GM12865 (cell line): ENCODE results near the gene HPCAL1.
A peak's percentile ranks its signal among the peaks of the same experiment; 100 is the strongest.

Source experiments
- DNase-seq: peaks from one replicate; pipeline ENCODE4 v3.0.0; 2010; ENCODE audit warnings: low read depth
- H3K4me3 ChIP-seq: 2 replicates; pipeline ENCODE4 v1.5.1; 2011; ENCODE audit warnings: mild to moderate bottlenecking, low read depth, low read length, control low read depth
- TF ChIP-seq, protein P1 (sequence below): IDR thresholded peaks from 2 replicates; pipeline ENCODE4 v1.5.1; 2011; ENCODE audit warnings: low read length, control low read depth, low read depth, inconsistent platforms; ENCODE audit not compliant: insufficient read depth; ENCODE audit errors: missing control alignments

Gene HPCAL1

DNA sequence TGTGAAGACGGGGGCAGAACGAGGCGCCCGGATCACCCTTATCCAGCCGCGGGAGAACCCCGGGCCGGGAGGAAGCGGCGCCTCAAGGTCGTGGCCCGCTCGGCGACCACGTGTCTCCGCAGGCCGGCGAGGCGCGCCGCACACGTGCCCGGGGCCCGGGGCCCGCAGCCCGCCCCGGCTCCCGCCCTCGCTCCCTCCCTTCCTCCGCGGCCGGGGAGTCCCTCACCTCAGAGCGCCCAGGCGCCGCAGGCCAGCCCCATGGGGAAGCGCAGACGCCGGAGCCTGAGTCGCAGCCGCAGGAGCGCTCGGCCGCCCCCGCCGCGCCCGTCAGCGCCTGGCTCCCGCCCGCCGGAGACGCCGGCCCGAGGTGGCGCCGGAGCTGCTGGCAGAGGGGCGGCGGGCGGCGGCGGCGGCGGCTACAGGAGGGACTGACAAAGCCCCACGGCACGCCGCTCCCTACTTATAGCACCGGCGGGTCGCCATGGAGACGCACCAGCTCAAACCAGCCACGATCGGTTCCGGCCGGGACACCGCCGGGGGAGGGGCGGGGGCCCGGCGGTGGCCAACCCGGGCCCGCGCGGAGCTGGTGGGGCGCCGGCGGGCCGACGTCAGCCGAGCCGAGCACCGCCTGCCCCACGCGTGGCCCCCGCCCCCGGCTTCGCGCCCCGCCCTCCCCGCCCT, 145.3 kb downstream of the HPCAL1 start, which contains the start of gene ODC1:
Gene ODC1, minus strand, starts transcription at position 433 of the 681 bp plus-strand sequence. CDS start 3,295 bp downstream, outside the sequence.
- peak within 1 kb of the TSS; percentile 87 for H3K4me3 ChIP-seq
- DNase-seq, result peak; percentile 98
- TF ChIP-seq, protein P1, sequence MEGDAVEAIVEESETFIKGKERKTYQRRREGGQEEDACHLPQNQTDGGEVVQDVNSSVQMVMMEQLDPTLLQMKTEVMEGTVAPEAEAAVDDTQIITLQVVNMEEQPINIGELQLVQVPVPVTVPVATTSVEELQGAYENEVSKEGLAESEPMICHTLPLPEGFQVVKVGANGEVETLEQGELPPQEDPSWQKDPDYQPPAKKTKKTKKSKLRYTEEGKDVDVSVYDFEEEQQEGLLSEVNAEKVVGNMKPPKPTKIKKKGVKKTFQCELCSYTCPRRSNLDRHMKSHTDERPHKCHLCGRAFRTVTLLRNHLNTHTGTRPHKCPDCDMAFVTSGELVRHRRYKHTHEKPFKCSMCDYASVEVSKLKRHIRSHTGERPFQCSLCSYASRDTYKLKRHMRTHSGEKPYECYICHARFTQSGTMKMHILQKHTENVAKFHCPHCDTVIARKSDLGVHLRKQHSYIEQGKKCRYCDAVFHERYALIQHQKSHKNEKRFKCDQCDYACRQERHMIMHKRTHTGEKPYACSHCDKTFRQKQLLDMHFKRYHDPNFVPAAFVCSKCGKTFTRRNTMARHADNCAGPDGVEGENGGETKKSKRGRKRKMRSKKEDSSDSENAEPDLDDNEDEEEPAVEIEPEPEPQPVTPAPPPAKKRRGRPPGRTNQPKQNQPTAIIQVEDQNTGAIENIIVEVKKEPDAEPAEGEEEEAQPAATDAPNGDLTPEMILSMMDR, result no peak

DNA sequence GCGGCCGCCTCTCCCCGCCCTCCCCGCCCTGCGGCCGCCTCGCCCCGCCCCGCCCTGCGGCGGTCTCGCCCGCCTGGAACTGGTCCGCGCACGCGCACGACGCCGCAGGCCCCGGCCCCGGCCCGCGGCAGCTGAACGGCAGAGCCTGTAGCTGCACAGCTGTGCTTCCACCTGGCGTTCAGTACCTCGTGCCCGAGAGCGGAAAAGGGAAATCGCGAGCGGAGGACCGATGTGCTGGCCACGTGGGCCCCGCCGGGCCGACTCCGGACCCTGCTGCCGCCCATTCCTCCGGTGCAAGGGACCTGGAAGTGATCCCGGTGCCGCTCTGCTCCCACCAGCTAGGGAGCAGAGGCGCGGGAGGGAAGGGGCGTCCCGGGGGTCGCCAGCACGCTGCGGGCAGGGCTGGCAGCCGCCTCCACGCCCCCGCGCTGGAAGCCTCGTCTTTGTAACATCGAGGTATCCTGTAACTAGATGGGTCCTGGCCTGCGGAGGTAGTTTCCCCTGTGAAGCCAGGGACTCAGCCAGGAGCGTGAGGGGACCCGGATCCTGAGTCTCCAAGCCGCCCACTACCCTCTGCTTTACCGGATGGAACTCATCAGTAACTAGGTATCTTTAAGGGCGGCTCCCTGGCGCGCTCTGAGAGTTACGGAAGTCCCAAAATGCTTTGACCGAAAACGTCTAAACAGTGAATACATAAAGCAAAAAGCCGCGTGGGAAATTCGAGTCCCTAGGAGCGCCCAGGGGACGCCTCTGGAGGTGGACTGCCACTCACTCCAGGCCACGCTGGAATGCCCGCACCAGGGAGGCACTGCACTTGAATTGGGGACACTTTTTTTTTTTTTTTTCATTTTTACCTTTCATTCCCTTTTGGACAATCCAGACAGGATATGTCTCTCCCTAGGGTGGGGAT, 146.1 kb downstream of the HPCAL1 start:
- peak; percentile 98 for DNase-seq
- peak overlapping the region; percentile 62 for H3K4me3 ChIP-seq
- TF ChIP-seq, protein P1, result no peak

DNA sequence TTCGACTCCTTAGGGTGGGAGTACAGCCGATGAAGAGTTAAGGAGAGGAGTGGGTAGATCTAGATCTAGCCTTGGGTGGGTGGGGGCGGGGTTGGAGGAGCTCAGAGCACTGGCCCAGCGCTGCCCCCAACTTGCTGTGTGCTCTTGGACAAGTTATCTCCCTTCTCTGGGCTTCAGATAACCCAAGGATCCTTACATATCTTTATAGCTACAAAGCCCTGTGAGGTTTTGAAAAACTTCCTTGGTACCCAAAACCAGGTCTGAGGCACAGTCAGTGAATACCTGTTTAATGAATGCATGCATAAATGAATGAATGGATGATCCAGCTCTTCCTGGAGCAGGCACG, 146.8 kb downstream of the HPCAL1 start:
- H3K4me3 ChIP-seq, result peak overlapping the region; percentile 62
- TF ChIP-seq, protein P1, result no peak
- no peak for DNase-seq

DNA sequence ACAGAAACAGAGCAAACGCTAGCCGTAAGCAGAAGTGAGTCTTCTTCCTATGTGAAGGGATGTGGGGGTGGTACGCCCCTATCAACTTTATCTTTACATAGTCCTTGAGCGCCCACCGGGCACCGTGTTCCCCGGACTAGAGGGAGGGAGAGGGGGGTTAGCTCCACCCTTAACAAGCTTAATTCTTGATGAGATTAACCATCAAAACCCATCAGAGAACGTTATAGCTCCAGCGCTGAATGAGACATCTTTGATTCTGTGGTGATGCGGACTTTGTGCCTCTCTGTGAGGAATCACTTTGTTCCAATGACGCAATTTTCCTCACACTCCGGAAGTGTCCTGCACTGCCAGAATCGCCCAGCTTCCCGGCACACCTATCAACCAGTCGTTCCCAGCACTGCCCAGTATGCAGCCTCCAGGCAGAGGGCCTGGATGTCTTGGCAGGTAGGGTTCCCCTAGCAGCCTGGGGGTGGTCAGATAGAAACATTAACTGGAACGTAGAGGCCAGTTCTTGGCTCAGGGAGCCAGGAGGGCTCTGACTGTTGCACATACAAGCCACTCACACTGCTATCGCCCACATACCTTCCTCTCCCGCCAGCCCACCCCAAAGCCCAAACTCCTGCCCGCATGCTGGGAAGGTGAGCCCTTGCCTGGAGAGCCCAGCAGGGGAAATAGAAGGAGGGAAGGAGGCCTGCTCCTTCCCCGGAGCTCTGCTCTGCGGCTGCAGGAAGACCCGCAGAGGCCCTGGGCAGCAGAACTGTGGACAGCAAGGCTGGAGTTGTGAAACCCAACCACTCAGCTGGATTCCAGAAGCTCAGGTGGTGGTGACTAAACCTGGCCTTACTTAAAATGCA, 147.4 kb downstream of the HPCAL1 start:
- peak overlapping the region; percentile 62 for H3K4me3 ChIP-seq
- TF ChIP-seq, protein P1, result no peak

DNA sequence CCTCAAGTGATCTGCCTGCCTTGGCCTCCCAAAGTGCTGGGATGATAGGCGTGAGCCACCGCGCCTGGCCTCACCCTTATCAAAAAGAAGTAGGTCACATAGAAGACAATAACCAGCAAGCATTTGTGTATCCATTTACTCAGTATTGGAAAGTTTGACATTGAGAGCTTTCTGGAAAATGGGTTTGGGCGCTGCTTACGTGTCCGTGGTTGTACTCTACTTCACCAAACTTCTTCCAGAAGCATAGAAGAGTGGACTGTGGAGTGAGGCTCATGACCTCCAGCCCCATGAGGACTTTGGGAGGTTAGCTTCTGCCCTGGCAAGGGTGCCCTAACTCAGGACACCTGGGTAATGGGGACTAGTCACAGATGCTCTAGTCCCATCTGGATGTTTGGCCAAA, 149.1 kb downstream of the HPCAL1 start:
- H3K4me3 ChIP-seq, result no peak overlapping the region
- DNase-seq, result no peak
- TF ChIP-seq, protein P1, result no peak

More for the DNA sequence above, 147.4 kb downstream of the HPCAL1 start:
- DNase-seq, result no peak

DNA sequence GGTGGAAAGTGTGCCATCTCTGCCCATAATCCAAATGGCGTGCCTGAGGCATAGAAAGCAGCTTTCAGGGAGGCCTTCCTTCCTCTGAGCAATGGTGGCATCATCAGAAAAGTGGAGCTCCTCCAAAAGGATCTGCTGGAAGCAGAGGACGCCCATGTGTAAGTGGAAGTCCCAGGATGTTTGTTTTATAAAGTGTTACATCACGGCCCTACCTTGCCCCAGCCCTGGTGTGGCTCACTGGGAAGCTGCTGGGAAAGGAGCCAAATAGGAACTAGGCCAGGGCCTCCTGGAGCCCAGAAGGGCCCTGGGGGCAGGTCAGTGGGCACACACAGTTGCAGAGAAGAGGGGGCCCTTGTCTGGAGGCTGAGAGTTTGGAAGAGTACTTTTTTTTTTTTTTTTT, 149.6 kb downstream of the HPCAL1 start:
- H3K4me3 ChIP-seq, result no peak overlapping the region
- DNase-seq, result no peak
- TF ChIP-seq, protein P1, result no peak
